NCI-H2171 (cell line): ENCODE data around the gene NEDD8.

Experiments
- DNase-seq: peaks from one replicate; lab custom pipeline; 2025; lab: John Stamatoyannopoulos, UW

The NEDD8 gene

DNA sequence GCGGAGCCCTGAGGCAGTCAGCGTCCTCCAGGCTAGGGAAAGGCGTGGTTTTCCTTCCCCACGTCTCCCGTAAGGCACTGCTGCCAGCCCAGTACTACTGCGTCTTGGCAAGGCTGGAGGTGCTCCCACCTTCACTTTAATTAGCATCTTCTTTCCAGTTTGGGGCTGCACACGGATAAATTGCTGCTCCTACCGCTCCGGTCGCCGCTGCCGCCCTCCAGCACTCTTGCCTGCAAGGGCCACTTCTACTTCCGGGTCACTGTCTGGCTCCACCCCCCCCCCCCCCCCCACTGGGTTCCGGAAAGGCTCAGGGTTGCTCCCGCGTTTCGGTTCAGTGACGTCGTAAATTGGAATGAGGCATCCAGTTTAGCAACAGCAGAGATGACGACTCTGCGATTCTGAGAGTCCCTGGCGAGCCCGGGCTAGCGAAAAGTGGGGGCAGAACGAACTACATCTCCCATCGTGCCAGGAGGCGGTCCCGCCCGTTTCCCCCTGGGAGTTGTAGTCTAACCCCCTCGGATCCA, at the start of gene NEDD8:
NEDD8 (minus strand) TSS at position 247 of the 524 bp plus-strand sequence; CDS start at position 147, 100 bp downstream.
- peak; percentile 94 for DNase-seq

GRCh38 chr14:24281636-24282035, 49.5 kb upstream of the NEDD8 start:
- no peak for DNase-seq

- DNase-seq: no peak
Measured at GRCh38 chr14:24280797-24281460, 48.8 kb upstream of the NEDD8 start.

DNA sequence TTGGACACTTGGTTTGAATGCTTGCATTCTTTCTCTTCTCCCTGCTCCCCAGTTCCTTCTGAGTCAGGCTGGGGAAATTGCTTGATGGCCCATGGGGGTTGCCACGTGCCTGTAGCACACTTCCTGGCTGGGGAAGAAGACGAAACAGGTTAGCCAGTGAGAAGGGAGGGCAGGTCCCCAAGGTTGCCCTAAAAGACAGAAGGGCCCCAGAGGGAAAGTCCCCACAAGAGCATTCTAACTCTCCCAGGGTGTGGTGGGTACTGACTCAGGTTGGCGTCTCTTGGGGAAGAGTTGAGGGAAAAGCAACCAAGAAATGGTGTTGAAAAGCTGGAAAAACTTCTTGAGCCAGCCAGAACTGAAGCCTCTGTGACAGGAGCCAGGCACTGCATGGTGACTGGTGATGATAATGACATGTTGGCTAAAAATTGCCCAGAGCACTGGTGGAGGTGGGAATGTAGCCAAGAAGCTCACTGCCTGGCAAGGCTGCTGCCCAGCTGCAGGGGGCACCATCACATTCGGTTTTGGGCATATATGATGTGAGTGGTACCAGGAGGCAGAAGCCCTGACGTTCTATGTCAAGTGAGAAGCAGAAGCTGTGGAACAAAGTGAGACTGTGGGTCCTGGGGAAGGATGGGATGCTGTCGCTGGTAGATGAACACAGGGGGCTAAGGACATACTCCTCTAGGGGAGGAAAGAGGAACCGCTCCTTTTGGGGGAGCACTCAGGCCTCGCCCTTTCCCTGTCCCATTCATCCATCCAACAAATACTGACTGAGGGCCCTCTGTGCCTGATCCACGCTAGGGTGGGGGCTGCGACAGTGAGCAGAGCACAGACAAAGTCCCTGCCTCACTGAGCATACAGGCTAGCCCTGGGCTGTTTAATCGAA, 47.4 kb upstream of the NEDD8 start:
- DNase-seq: no peak

DNA sequence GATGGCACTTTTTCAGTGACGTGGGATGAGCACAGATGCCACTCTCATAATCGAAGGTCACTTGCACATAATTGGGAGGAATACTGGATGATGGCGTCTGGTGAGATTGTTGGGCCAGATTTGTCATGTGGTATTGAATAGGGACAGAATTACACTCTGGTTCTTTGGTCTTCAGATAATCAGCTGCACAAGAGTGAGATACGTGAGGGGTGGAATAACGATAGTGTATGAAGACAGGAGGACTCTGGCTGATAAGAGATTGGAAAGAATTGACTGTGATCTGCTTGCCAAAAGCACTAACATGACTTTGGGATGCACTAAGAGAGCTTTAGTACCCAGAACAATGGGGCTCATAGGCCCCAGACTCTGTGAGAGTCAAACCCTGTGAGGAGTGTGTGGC, 46.3 kb upstream of the NEDD8 start:
- no peak for DNase-seq

DNA sequence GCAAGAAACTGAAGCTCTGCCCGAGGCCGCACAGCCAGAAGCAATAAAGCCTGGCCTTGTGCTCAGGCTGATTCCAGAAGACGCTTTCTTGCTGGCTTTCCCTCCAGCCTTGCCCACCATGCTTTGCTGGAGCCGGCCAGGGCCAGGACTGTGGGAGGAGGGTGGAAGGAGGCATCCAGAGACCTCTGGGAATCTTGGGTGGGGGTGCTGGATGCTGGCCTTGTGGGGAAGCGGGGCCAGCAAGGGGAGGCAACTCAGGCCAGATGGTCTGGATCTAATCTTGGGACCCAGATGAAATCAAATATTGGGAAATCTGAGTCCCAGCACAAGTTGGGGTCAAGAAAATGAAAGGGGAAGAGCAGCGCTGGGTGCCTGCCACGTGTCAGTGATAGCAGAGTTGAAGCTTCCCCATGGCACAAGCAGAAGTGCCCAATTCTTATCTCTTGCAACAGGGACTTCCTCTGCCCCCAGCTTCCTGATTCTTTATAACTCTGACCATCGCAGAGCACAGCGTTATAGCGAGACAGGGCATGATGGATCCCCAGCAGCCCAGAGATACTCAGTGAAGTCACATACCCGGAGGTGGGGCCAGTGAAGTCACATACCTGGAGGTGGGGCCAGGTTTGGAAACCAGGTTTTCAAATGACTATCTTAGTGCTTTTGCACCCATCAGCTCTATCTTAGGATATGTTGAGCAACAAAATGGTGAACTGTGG, 45.6 kb upstream of the NEDD8 start:
- DNase-seq: no peak

DNA sequence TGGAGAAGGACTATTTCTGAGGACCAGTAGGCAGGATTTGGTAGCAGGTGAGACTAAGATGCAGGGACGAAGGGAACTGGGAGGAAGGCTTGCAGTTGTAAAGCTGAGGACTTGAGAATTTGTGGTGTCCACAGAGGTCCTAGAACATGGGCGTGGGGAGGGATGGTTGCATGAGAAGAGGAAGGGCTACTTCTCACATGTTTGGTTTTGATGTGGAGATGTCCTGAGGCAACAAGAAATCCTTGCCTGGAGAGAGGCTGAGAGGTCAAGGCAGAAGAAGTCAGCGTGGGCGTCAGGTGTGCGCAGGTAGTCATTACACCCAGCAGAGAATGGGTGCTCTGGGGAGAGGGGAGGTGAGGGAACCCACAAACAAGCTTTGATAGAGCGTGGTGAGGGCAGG, 44.9 kb upstream of the NEDD8 start:
- DNase-seq: no peak

- no peak for DNase-seq
Measured at GRCh38 chr14:24274101-24274543, 42.0 kb upstream of the NEDD8 start.

GRCh38 chr14:24273422-24273998, 41.3 kb upstream of the NEDD8 start:
- no peak for DNase-seq

DNA sequence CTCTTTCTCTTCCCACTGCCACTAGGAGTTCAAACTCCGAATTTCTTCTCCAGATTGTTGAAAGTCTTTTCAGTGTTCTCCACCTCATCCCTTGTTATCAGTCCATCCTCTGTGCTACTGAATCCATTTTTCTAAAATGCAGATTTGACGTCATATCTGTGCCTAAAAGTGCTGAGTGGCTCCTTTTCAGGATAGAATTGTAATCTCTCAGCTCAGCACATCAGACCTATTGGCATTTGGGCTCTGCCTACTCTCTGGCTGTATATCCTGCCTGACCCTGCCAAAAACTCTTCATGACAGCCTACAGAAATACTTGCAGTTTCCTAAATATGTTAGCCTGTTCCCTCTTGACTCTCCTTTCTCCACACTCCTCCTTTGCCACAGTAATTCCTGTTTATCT, 40.3 kb upstream of the NEDD8 start:
- no peak for DNase-seq

GRCh38 chr14:24271834-24272263, 39.7 kb upstream of the NEDD8 start:
- DNase-seq: no peak

DNA sequence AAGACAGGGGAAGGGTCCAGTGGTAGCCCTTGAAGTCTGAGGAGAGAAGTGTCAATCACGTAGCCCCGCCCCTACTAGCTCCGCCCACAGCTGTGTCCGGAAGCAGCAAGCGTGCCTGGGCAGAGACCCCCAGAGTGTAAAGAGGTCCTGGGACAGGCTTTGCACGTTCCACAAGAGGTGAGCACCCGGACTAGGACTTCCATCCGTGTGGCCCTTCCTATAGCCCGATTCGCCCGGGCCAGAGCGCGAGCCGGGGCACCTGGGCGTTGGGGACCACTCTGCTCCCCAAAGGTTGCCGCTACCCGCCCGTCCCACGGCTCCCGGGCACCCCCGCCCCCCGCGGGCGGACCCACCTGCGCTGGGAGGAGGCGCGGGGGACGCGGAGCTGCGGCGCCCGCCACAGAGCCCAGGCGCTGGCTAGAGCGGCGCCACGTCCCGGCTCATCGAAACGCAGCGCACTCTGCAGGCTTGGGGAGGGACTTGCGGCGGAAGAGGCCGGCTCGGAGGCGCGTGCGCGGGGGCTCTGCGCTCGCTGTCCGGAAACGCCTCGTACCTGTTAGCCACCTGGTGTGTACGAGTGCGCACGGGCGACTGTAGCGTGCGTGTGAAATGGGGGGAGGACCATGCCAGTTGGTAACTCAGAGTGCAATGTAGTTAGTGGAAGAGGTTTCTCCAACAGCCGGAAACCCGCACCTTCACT, 39.1 kb upstream of the NEDD8 start, which contains the start of gene RABGGTA:
RABGGTA (minus strand) TSS at position 464 of the 700 bp plus-strand sequence. CDS start 482 bp downstream, outside the sequence.
- peak; percentile 98 for DNase-seq

DNA sequence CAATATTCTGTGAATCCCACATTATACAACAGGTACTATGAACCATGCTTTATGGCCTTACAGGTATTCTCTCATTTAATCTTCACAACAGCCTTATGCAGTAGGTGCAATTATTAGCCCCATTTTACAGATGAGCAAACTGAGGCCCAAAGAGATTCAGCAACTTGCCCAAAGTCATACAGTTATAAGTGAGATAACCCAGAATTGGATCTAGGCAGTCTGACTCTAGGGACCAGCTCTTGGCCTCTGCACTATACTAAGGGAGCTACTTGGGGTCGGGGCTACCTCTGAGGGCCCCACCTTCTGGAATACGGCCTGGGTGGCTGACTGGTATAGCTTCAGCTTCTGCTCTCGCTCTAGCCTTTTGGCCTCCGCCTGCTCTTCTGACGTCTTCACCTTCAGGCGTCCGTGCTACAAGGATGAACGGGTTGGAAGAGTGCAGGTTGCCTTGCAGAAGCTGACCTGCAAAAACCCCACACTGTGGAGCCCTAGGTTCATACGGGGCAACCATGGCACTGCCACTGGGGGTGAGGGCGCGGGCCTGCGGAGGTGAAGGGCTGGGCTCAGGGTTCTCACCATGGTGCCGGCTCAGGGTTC, 38.5 kb upstream of the NEDD8 start:
- DNase-seq: peak; percentile 22

GRCh38 chr14:24269910-24270536, 37.9 kb upstream of the NEDD8 start:
- no peak for DNase-seq

- DNase-seq: no peak
Measured at GRCh38 chr14:24269368-24269767, 37.2 kb upstream of the NEDD8 start.

DNA sequence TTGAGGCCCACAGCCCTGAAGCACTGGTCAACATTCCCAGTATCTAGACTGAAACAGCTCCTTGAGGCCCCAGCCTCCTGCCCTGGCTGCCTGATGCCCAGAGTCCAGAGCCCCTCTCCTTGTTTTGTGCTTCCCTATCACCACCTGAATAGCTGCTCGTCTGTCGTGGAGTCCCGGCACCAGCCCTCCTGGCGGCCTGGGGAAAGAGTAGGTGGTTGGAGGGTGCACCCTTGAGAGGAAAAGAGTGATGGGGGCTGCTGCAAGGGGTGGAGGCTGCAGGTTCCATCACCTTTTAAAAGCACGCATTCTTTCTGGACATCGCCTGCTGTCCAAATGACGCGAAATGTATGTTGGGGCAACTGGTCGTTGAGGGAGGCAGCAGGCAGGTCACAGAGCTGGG, 36.1 kb upstream of the NEDD8 start:
- DNase-seq: no peak

- DNase-seq: no peak
Measured at GRCh38 chr14:24267516-24267915, 35.3 kb upstream of the NEDD8 start.

DNA sequence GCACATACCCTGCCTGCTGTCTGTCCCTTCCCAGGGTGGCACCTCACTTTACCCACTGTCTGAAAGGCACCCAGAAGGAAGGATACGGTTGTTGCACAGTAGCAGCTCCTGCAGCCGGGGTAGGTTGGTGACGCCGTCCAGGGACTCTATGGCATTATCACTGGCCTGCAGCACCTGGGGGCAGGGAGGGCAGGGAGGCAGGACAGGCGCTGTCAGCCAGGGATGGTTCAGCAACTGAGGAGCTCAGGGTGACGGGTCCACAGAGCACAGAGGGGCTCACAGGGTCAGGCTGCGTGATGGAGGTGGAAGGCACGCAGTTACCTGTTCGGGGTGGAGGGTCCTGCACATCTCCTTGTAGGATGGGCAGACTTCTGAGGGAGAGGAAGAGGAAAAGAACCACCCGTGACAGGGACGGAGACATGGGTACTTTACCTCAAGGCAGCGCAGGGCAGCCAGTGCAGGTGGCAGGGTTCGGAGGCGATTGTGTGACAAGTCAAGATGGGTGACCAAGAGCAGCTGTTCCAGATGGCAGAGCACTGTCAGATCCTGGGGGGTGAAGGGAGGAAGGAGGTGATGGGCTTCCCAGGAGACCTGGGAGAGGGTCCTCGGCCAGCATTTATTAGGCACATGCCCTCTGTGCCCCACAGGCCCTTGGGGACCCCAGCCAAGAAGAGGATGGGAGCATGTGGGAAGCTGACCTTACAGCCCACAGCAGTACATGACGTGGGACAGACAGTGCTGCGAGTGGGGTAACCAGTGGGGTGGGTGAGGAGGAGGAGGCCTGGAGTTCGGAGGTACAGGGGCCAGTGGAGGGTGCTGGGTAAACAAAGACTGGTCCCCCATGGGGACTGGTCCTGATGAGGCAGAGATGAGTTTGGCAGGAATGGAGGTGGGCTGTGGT, 34.4 kb upstream of the NEDD8 start:
- no peak for DNase-seq

GRCh38 chr14:24264298-24264697, 32.1 kb upstream of the NEDD8 start:
- no peak for DNase-seq
